SIG-M5 (cell line): ENCODE data around the gene C17orf113.

Experiments used
- DNase-seq: peaks from one replicate; lab custom pipeline; 2025; lab: John Stamatoyannopoulos, UW

Gene C17orf113

GRCh38 chr17:42072323-42073187, 22.2 kb upstream of the C17orf113 start:
- no peak for DNase-seq

GRCh38 chr17:42071810-42072209, 21.4 kb upstream of the C17orf113 start:
- DNase-seq: no peak

GRCh38 chr17:42068979-42069378, 18.6 kb upstream of the C17orf113 start:
- no peak for DNase-seq

- DNase-seq: no peak
These were observed 17.1 kb upstream of the C17orf113 start for GRCh38 chr17:42067371-42068091.

- DNase-seq: no peak
These were observed 14.8 kb upstream of the C17orf113 start for GRCh38 chr17:42065201-42065600.

- no peak for DNase-seq
These were observed 12.3 kb upstream of the C17orf113 start for GRCh38 chr17:42062681-42063080.

GRCh38 chr17:42061646-42062487, 11.5 kb upstream of the C17orf113 start:
- DNase-seq: no peak

GRCh38 chr17:42060231-42060630, 9.8 kb upstream of the C17orf113 start:
- DNase-seq: no peak

GRCh38 chr17:42059815-42060214, 9.4 kb upstream of the C17orf113 start:
- DNase-seq: no peak

- no peak for DNase-seq
These were observed 7.7 kb upstream of the C17orf113 start for GRCh38 chr17:42058063-42058462.

GRCh38 chr17:42056635-42057034, 6.2 kb upstream of the C17orf113 start:
- no peak for DNase-seq

GRCh38 chr17:42055496-42055895, 5.1 kb upstream of the C17orf113 start:
- DNase-seq: no peak

GRCh38 chr17:42055027-42055426, 4.6 kb upstream of the C17orf113 start:
- no peak for DNase-seq

- no peak for DNase-seq
These were observed 3.5 kb upstream of the C17orf113 start for GRCh38 chr17:42053731-42054500.

GRCh38 chr17:42052346-42052877, 2.0 kb upstream of the C17orf113 start:
- no peak for DNase-seq

GRCh38 chr17:42051645-42052044, 1.2 kb upstream of the C17orf113 start:
- no peak for DNase-seq

GRCh38 chr17:42051013-42051400, 606 bp upstream of the C17orf113 start:
- DNase-seq: no peak

- no peak for DNase-seq
These were observed 488 bp downstream of the C17orf113 start for GRCh38 chr17:42049834-42050392.

GRCh38 chr17:42047343-42047742, 3.1 kb downstream of the C17orf113 start:
- DNase-seq: no peak

GRCh38 chr17:42045719-42046118, 4.7 kb downstream of the C17orf113 start:
- DNase-seq: no peak
